ENCODE results near the gene GLP2R.

- no peak for TF ChIP-seq CTCF (conservative IDR thresholded peaks at IDR 0.05)
- no peak for TF ChIP-seq ZFX (IDR thresholded peaks at IDR 0.05)
Measured at GRCh38 chr17:9817086-9817485, 8.6 kb upstream of the GLP2R start.

Measured in C4-2B (cell line).